ENCODE results near the gene UNC79. TPM values are rescaled to one million over a fixed set of nuclear protein-coding genes. Genes with fewer than 3 reads are reported as not detected.

Gene UNC79
- total and polyA plus RNA-seq, 2 donors (not counting 3 experiments of a cell fraction or from before 2014, with no cell fraction given), result not detected

- TF ChIP-seq FOS (IDR thresholded peaks at IDR 0.05; ENCODE audit: borderline replicate concordance, insufficient read depth, low read length) (no peak), CTCF (IDR thresholded peaks at IDR 0.05; ENCODE audit: extremely low read depth in 1 of 2, insufficient read depth in 1 of 2, low read depth in 1 of 2, low read length in 2 of 2) (no peak), POLR2A (IDR thresholded peaks at IDR 0.05; ENCODE audit: low read depth, low read length) (no peak), POLR2AphosphoS5 (IDR thresholded peaks at IDR 0.05; ENCODE audit: insufficient read depth, low read depth, low read length) (no peak), MYC (IDR thresholded peaks at IDR 0.05; ENCODE audit: low read depth, low read length) (no peak), JUN (IDR thresholded peaks at IDR 0.05; ENCODE audit: borderline replicate concordance, insufficient read depth, insufficient read length, low read depth) (no peak), MAX (IDR thresholded peaks at IDR 0.05; ENCODE audit: insufficient read depth, insufficient read length) (no peak), EZH2 (IDR thresholded peaks at IDR 0.05; ENCODE audit: borderline replicate concordance, low read depth, low read length, severe bottlenecking) (no peak)
- Histone ChIP-seq H3K79me2 (ENCODE audit: control insufficient read depth, insufficient read depth, low read length) (no peaks in the 10 kb centered on the region), H3K9ac (replicated peaks; ENCODE audit: extremely low read depth, insufficient read depth, low read length) (no peak overlapping the region), H4K20me1 (replicated peaks; ENCODE audit: control insufficient read depth, extremely low read depth, insufficient read depth, low read length) (no peaks in the 10 kb centered on the region), H3K4me1 (ENCODE audit: control insufficient read depth, extremely low read depth, insufficient read depth, low read length) (no peaks in the 10 kb centered on the region), H2AFZ (ENCODE audit: low read depth, low read length) (no peak overlapping the region), H3K4me3 (replicated peaks in 1 of 3; ENCODE audit: insufficient read depth in 1 of 3, low read depth in 1 of 3, low read length in 3 of 3) (no peak overlapping the region), H3K27me3 (ENCODE audit: control insufficient read depth in 2 of 2, insufficient read depth in 2 of 2, low read length in 2 of 2) (no peaks in the 10 kb centered on the region), H3K4me2 (ENCODE audit: insufficient read depth, low read length) (no peak overlapping the region), H3K27ac (ENCODE audit: insufficient read depth, low read depth, low read length) (no peak overlapping the region), H3K36me3 (ENCODE audit: control insufficient read depth in 2 of 2, extremely low read depth in 1 of 2, insufficient read depth in 2 of 2, low read length in 2 of 2) (no peaks in the 10 kb centered on the region), H3K9me1 (replicated peaks; ENCODE audit: control insufficient read depth, extremely low read depth, insufficient read depth, low read length) (peaks cover 3% of the 10 kb centered on the region), H3K9me3 (replicated peaks; ENCODE audit: control insufficient read depth, insufficient read depth, low read length) (no peaks in the 10 kb centered on the region)
- no TSS peak for BruUV-seq (replicated peaks)
- DNase-seq (ENCODE audit: low read depth, low spot score), result no peak
- FAIRE-seq, result no peak
- ChIA-PET POLR2A (no interaction called here), CTCF (no interaction called here)
- dilution Hi-C loops (cut with MboI; ENCODE audit: extremely low pct_ligation_motif_present, low sequenced_read_pairs) (no loop called here), intact Hi-C loops (cut with micrococcal nuclease) (no loop called here)
These were observed 31.7 kb downstream of the UNC79 start for GRCh38 chr14:93462479-93462878.

Measured in endothelial cell of umbilical vein (primary cell).